ENCODE measurements around the gene SECISBP2.

The SECISBP2 gene

DNA sequence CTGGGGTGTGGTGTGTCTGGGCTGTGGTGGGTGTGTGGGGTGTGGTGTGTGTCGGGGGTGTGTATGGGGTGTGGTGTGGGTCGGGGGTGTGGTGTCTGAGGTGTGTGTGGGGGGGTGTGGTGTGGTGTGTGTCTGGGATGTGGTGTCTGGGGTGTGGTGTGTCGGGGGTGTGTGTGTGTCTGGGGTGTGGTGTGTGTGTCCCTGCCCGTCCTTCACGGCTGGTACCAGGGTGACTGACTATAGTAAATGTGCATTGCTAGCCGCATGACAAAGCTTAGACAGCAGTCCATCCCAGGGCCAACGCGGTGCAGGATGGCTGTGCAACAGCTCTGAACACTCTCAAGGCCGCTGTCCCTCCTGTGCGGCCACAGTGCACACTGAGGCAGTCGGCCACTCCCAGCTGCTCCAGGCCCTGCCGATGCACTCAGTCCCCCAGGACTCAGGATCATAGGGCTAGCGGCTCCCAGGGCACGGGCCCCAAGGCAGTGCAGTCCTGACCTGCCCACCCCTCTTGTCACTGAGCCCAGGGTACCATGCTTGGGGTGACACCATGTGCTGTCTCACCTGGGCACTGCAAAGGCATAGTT, 54.0 kb downstream of the SECISBP2 start:
- Histone ChIP-seq H3K36me3 (ENCODE audit: control insufficient read depth, insufficient read depth, low read length) (peaks cover 2% of the 10 kb centered on the region), H3K4me3 (ENCODE audit: insufficient read depth, low read depth, low read length, poor library complexity, severe bottlenecking) (no peak overlapping the region), H3K9me3 (ENCODE audit: control insufficient read depth, low read length) (no peaks in the 10 kb centered on the region), H3K27ac (ENCODE audit: insufficient read depth, low read length, poor library complexity, severe bottlenecking) (no peak overlapping the region), H3K4me1 (ENCODE audit: control insufficient read depth, insufficient read depth, low read length, poor library complexity, severe bottlenecking) (peaks cover 11% of the 10 kb centered on the region), H3K27me3 (replicated peaks; ENCODE audit: control insufficient read depth, insufficient read depth, low read length, poor library complexity, severe bottlenecking) (no peaks in the 10 kb centered on the region)
- peak; percentile 32 to 49 (median 40) for DNase-seq

DNA sequence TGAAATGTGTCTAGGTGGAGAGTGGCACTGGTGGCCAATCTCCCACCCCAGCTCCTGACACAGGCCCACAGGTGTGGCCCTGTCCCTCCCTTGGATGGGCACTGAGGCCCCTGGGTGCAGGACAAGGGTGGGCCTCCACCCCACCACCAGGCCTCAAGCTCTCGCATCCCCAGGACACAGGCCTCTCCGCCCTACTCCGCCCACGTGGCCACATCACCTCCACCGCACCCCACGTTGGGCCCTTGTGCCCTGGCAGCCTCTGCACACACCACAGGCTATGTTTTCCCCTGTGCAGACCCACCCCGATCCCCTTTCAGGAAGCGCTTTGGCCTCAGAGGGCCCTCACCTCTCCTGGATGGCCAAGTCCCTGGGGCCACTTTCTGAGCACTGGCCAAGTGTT, 54.7 kb downstream of the SECISBP2 start:
- H3K27me3 ChIP-seq (replicated peaks; ENCODE audit: control insufficient read depth, insufficient read depth, low read length, poor library complexity, severe bottlenecking), result no peaks in the 10 kb centered on the region
- H3K4me3 ChIP-seq (ENCODE audit: insufficient read depth, low read depth, low read length, poor library complexity, severe bottlenecking), result no peak overlapping the region
- H3K36me3 ChIP-seq (ENCODE audit: control insufficient read depth, insufficient read depth, low read length), result peaks cover 8% of the 10 kb centered on the region
- no peaks in the 10 kb centered on the region for H3K9me3 ChIP-seq (ENCODE audit: control insufficient read depth, low read length)
- H3K4me1 ChIP-seq (ENCODE audit: control insufficient read depth, insufficient read depth, low read length, poor library complexity, severe bottlenecking), result peaks cover 11% of the 10 kb centered on the region
- no peak for DNase-seq
- H3K27ac ChIP-seq (ENCODE audit: insufficient read depth, low read length, poor library complexity, severe bottlenecking), result no peak overlapping the region

DNA sequence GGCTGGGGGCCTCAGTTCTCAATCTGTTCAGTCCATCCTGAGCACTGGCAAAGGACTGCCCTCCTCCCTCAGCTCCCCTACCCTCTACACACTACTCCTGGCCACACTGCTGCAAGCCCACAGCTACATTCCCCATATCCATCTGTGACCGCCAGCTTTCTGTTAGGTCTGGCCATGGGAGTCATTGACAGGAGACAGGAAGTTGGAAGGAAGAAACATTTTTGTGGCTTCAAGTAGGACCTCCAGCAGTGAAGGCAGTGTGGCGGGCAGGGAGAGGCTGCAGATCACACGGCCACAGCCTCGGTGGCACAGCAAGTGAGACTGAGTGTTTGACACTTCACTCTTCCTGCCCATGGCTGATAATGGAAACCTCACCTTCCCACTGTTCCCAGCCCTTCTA, 55.9 kb downstream of the SECISBP2 start:
- Histone ChIP-seq H3K4me1 (ENCODE audit: control insufficient read depth, insufficient read depth, low read length, poor library complexity, severe bottlenecking) (peaks cover 11% of the 10 kb centered on the region), H3K27ac (ENCODE audit: insufficient read depth, low read length, poor library complexity, severe bottlenecking) (no peak overlapping the region), H3K9me3 (ENCODE audit: control insufficient read depth, low read length) (no peaks in the 10 kb centered on the region), H3K4me3 (ENCODE audit: insufficient read depth, low read depth, low read length, poor library complexity, severe bottlenecking) (no peak overlapping the region), H3K27me3 (replicated peaks; ENCODE audit: control insufficient read depth, insufficient read depth, low read length, poor library complexity, severe bottlenecking) (no peaks in the 10 kb centered on the region), H3K36me3 (ENCODE audit: control insufficient read depth, insufficient read depth, low read length) (peaks cover 19% of the 10 kb centered on the region)
- no peak for DNase-seq

DNA sequence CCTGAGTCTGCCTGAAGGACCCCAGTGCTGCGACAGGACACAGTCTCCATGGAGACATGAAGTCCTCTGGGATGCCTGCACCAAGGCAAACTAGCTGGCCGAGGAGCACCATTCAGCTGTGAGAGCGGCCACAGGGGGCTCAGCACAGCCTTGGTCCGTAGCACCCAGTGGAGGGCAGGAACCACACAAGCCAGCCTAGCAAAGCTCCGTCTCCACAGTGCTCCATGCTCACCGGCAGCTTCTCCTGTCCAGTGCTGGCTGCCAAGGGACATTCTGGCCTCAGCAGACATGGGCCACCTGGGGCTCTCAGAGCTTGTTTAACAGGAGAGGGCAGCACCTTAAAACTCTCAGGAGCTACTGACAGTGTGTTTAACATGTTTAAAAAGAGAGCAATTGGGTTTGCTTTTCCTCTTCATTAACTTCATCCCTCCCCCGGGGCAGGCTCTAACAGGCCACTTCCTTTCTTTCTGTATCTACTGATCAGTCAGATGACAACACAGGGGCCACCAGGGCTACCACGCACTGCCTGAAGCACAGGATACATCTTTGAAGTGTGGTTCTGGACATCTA, 57.0 kb downstream of the SECISBP2 start:
- no peak for DNase-seq
- Histone ChIP-seq H3K4me1 (ENCODE audit: control insufficient read depth, insufficient read depth, low read length, poor library complexity, severe bottlenecking) (peaks cover 11% of the 10 kb centered on the region), H3K27me3 (replicated peaks; ENCODE audit: control insufficient read depth, insufficient read depth, low read length, poor library complexity, severe bottlenecking) (no peaks in the 10 kb centered on the region), H3K27ac (ENCODE audit: insufficient read depth, low read length, poor library complexity, severe bottlenecking) (peak overlapping the region; percentile 22), H3K9me3 (ENCODE audit: control insufficient read depth, low read length) (no peaks in the 10 kb centered on the region), H3K4me3 (ENCODE audit: insufficient read depth, low read depth, low read length, poor library complexity, severe bottlenecking) (no peak overlapping the region), H3K36me3 (ENCODE audit: control insufficient read depth, insufficient read depth, low read length) (peaks cover 29% of the 10 kb centered on the region)

DNA sequence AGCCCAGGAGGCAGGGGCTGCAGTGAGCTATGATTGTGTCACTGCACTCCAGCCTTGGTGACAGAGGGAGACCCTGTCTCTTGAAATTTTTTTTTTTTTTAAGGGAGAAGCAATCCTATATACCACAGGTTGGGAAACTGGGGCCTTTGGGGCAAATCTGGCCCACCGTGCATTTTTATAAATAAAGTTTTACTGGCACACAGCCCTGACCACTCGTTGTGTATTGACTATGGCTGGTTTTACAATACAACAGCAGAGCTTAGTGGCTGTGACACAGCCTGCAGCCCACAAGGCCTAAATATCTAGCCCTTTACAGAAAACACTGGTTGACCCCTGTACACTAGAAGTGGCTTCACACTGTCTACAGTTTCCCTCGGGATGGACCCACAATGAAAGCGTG, 58.0 kb downstream of the SECISBP2 start:
- DNase-seq, result no peak
- H3K27ac ChIP-seq (ENCODE audit: insufficient read depth, low read length, poor library complexity, severe bottlenecking), result no peak overlapping the region
- peaks cover 39% of the 10 kb centered on the region for H3K36me3 ChIP-seq (ENCODE audit: control insufficient read depth, insufficient read depth, low read length)
- H3K4me3 ChIP-seq (ENCODE audit: insufficient read depth, low read depth, low read length, poor library complexity, severe bottlenecking), result no peak overlapping the region
- peaks cover 11% of the 10 kb centered on the region for H3K4me1 ChIP-seq (ENCODE audit: control insufficient read depth, insufficient read depth, low read length, poor library complexity, severe bottlenecking)
- no peaks in the 10 kb centered on the region for H3K9me3 ChIP-seq (ENCODE audit: control insufficient read depth, low read length)
- no peaks in the 10 kb centered on the region for H3K27me3 ChIP-seq (replicated peaks; ENCODE audit: control insufficient read depth, insufficient read depth, low read length, poor library complexity, severe bottlenecking)

DNA sequence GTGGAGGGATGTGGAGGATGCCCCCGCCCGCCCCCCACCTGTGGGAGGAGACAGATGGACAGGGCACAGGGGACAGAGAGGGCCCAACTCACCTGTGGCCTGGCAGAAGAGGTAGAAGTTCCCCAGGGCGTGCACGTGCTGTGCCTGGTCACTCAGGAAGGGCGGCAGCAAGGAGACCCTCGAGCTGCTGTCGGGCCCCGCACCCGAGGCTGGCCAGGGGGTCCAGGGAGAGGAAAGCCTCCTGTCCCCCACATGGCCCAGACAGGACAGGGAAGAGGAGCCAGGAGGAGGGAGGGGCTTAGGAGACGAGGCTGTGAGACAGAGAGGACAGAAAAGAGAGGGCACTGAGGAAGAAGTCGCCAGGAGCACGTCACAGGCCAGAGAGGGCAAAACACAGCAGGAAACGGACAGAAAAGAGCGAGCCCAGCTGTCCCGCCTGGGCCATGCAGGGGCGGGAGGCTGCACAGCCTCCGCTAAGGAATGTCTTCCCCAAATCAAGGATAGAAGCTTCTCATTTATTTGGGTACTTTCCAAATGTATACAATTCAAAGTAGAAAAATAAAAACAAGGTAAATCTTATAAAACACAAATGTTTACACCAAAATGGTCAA, 58.5 kb downstream of the SECISBP2 start:
- no peak overlapping the region for H3K27ac ChIP-seq (ENCODE audit: insufficient read depth, low read length, poor library complexity, severe bottlenecking)
- peaks cover 11% of the 10 kb centered on the region for H3K4me1 ChIP-seq (ENCODE audit: control insufficient read depth, insufficient read depth, low read length, poor library complexity, severe bottlenecking)
- H3K9me3 ChIP-seq (ENCODE audit: control insufficient read depth, low read length), result no peaks in the 10 kb centered on the region
- H3K27me3 ChIP-seq (replicated peaks; ENCODE audit: control insufficient read depth, insufficient read depth, low read length, poor library complexity, severe bottlenecking), result no peaks in the 10 kb centered on the region
- H3K4me3 ChIP-seq (ENCODE audit: insufficient read depth, low read depth, low read length, poor library complexity, severe bottlenecking), result no peak overlapping the region
- peaks cover 44% of the 10 kb centered on the region for H3K36me3 ChIP-seq (ENCODE audit: control insufficient read depth, insufficient read depth, low read length)
- DNase-seq, result no peak

DNA sequence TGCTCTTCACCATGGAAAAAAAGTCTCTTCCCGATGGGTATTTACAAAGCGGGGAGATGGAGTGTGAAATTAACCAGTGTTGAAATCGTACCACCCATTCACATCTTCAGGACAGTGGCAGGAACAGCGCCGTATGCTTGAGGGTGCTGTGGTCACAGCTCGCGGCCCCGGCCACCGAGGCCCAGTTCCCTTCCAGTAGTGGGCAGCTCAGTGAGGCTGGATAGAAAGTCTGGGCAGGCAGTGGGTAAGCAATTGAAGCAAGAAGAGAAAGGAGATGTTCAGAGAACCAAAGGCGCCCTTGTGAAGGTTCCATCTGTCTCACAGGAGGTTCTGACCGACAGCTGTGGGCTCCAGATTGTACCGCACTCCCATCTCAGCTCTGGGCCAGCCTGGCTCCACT, 59.1 kb downstream of the SECISBP2 start:
- Histone ChIP-seq H3K4me1 (ENCODE audit: control insufficient read depth, insufficient read depth, low read length, poor library complexity, severe bottlenecking) (peaks cover 11% of the 10 kb centered on the region), H3K27ac (ENCODE audit: insufficient read depth, low read length, poor library complexity, severe bottlenecking) (no peak overlapping the region), H3K4me3 (ENCODE audit: insufficient read depth, low read depth, low read length, poor library complexity, severe bottlenecking) (no peak overlapping the region), H3K27me3 (replicated peaks; ENCODE audit: control insufficient read depth, insufficient read depth, low read length, poor library complexity, severe bottlenecking) (no peaks in the 10 kb centered on the region), H3K9me3 (ENCODE audit: control insufficient read depth, low read length) (no peaks in the 10 kb centered on the region), H3K36me3 (ENCODE audit: control insufficient read depth, insufficient read depth, low read length) (peaks cover 50% of the 10 kb centered on the region)
- DNase-seq, result no peak

DNA sequence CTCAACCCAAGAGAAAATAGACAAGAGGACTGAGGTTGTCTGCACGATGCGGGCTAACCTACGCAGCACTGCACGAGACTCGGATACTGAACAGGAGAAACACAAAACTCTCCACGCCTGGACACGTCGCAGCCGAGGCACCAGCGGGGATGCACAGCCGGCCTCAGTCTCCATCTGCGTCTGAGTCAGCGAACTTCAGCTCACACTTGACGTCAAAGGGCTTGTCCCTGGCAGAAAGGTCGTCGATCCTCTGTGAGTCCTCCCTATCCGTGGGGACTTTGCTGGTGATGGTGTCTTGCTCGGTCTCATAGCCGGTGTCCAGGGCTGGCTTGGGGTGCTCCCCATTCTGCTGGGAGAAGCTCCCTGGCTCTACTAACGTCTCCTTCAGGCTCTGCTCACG, 60.2 kb downstream of the SECISBP2 start:
- H3K4me3 ChIP-seq (ENCODE audit: insufficient read depth, low read depth, low read length, poor library complexity, severe bottlenecking), result no peak overlapping the region
- H3K27me3 ChIP-seq (replicated peaks; ENCODE audit: control insufficient read depth, insufficient read depth, low read length, poor library complexity, severe bottlenecking), result no peaks in the 10 kb centered on the region
- peaks cover 61% of the 10 kb centered on the region for H3K36me3 ChIP-seq (ENCODE audit: control insufficient read depth, insufficient read depth, low read length)
- no peak for DNase-seq
- H3K9me3 ChIP-seq (ENCODE audit: control insufficient read depth, low read length), result no peaks in the 10 kb centered on the region
- H3K4me1 ChIP-seq (ENCODE audit: control insufficient read depth, insufficient read depth, low read length, poor library complexity, severe bottlenecking), result peaks cover 11% of the 10 kb centered on the region
- no peak overlapping the region for H3K27ac ChIP-seq (ENCODE audit: insufficient read depth, low read length, poor library complexity, severe bottlenecking)

DNA sequence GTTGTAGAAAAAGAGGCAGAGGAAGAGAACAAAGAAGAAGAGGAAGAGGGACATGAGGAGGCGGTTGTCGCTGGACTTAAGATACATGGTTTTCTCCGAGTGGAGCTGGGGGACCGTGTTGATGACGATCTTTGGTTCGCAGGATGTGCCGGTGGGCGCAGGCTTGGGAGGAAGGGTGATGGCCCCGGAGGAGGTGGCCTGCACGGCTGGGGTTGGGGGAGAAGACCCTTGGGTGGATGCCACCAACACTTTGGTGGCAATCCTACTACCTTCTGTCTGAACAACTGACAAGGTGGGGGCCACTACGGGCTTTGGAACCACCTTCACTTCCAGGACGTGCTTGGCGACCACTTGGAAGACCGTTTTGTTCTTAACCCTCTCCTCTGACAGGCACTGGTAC, 60.7 kb downstream of the SECISBP2 start:
- H3K27me3 ChIP-seq (replicated peaks; ENCODE audit: control insufficient read depth, insufficient read depth, low read length, poor library complexity, severe bottlenecking), result no peaks in the 10 kb centered on the region
- H3K4me1 ChIP-seq (ENCODE audit: control insufficient read depth, insufficient read depth, low read length, poor library complexity, severe bottlenecking), result peaks cover 11% of the 10 kb centered on the region
- DNase-seq, result no peak
- peaks cover 66% of the 10 kb centered on the region for H3K36me3 ChIP-seq (ENCODE audit: control insufficient read depth, insufficient read depth, low read length)
- no peaks in the 10 kb centered on the region for H3K9me3 ChIP-seq (ENCODE audit: control insufficient read depth, low read length)
- no peak overlapping the region for H3K27ac ChIP-seq (ENCODE audit: insufficient read depth, low read length, poor library complexity, severe bottlenecking)
- H3K4me3 ChIP-seq (ENCODE audit: insufficient read depth, low read depth, low read length, poor library complexity, severe bottlenecking), result no peak overlapping the region

DNA sequence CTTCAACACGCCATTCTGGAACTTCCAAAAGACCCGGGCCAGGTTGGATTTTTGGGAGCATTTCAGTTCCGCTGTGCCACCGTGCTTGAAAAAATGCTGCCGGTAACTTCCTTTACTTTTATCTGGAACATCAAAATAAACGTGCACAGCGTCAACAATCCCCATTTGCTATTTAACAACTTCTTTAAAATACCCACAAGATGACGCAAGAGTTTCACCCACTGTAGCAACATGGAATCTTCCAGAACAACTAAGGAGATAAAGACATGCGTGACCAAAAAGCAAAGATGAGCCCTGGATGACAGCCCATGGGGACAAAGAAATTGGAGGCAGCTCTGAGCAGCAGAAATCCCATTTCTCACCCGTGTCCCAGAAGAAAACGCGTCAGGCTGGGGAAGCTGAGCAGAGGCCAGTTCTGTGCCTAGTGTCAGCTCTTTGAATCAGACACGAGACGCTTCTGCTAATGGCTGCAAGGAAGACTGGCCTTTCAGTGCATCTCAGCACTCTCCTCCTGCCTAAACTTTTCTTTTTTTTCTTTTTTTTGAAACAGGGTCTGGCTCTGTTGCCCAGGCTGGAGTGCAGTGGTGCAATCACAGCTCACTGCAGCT, 61.3 kb downstream of the SECISBP2 start:
- Histone ChIP-seq H3K27ac (ENCODE audit: insufficient read depth, low read length, poor library complexity, severe bottlenecking) (no peak overlapping the region), H3K36me3 (ENCODE audit: control insufficient read depth, insufficient read depth, low read length) (peaks cover 70% of the 10 kb centered on the region), H3K4me3 (ENCODE audit: insufficient read depth, low read depth, low read length, poor library complexity, severe bottlenecking) (no peak overlapping the region), H3K27me3 (replicated peaks; ENCODE audit: control insufficient read depth, insufficient read depth, low read length, poor library complexity, severe bottlenecking) (no peaks in the 10 kb centered on the region), H3K9me3 (ENCODE audit: control insufficient read depth, low read length) (no peaks in the 10 kb centered on the region), H3K4me1 (ENCODE audit: control insufficient read depth, insufficient read depth, low read length, poor library complexity, severe bottlenecking) (peaks cover 11% of the 10 kb centered on the region)
- DNase-seq, result no peak

All from effector memory CD4-positive, alpha-beta T cell (primary cell).